ENCODE data around the gene SLC15A3. TPM values are rescaled to one million over a fixed set of nuclear protein-coding genes. Genes with fewer than 3 reads are reported as not detected.

SLC15A3 gene
- total RNA-seq, 1 experiment from 2014 or later, result 10.2 TPM

DNA sequence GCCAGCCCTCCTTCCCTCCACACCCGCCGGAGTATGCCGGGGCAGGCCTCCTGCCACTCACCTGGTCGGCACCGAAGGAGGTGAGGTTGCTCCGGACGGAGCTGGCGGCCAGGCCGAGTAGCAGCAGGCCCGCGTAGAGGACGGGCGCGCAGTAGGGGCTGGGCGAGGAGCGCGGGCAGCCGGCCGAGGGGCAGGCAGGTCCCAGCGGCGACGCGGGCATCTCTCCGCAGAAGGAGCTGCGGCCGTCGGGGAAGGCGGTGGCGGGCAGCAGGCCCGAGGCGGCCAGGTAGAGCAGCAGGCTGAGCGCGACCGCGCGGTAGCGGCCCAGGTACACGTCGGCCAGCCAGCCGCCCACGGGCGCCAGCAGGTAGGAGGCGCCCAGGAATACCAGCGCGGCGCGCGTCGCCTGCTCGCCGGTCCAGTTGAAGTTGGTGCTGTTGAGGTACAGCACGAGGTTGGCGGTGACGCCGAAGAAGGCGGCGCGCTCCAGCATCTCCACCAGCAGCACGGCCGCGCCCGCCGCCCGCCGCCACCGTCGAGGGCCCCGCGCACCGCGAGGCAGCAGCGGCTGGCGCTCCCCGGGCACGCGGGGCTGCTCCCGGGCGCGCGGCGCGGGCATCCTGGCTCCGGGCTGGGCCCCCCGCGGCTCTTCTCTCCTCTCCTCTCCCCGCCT is 907 bp downstream of the SLC15A3 start (continued):
- peak; percentile 68; the same call in 1 of the 2 replicates for TF ChIP-seq MYBL2 (CRISPR knock-in tag; IDR thresholded peaks at IDR 0.05)
- no peak for TF ChIP-seq MXD4 (CRISPR knock-in tag; IDR thresholded peaks at IDR 0.05; ENCODE audit: borderline replicate concordance)
- TF ChIP-seq CBFB (CRISPR knock-in tag; IDR thresholded peaks at IDR 0.05; ENCODE audit: low read depth), result no peak
- TF ChIP-seq ATF3 (CRISPR knock-in tag; conservative IDR thresholded peaks at IDR 0.05), result no peak
- TF ChIP-seq TEAD1 (CRISPR knock-in tag; IDR thresholded peaks at IDR 0.05), result peak; percentile 91
- no peak for TF ChIP-seq ATF1 (CRISPR knock-in tag; IDR thresholded peaks at IDR 0.05)
- peak; percentile 86 for TF ChIP-seq ZBTB21 (CRISPR knock-in tag; IDR thresholded peaks at IDR 0.05; ENCODE audit: borderline replicate concordance)
- 0 out of 2 replicates have a peak, but pooled peaks have one; percentile 68 for TF ChIP-seq ELF4 (CRISPR knock-in tag; IDR thresholded peaks at IDR 0.05; ENCODE audit: low read depth)
- no peak for TF ChIP-seq IRF2 (CRISPR knock-in tag; IDR thresholded peaks at IDR 0.05; ENCODE audit: borderline replicate concordance, low read depth)
- TF ChIP-seq ZNF121 (CRISPR knock-in tag; IDR thresholded peaks at IDR 0.05), result no peak
- no peak for TF ChIP-seq AFF4 (CRISPR knock-in tag; IDR thresholded peaks at IDR 0.05; ENCODE audit: borderline replicate concordance)
- peak; percentile 77; the same call in 1 of the 2 replicates for TF ChIP-seq RELA (CRISPR knock-in tag; IDR thresholded peaks at IDR 0.05; ENCODE audit: borderline replicate concordance)
- TF ChIP-seq NFATC4 (CRISPR knock-in tag; IDR thresholded peaks at IDR 0.05), result no peak
- TF ChIP-seq FOXJ3 (CRISPR knock-in tag; IDR thresholded peaks at IDR 0.05; ENCODE audit: borderline replicate concordance), result no peak
- TF ChIP-seq, protein P1, sequence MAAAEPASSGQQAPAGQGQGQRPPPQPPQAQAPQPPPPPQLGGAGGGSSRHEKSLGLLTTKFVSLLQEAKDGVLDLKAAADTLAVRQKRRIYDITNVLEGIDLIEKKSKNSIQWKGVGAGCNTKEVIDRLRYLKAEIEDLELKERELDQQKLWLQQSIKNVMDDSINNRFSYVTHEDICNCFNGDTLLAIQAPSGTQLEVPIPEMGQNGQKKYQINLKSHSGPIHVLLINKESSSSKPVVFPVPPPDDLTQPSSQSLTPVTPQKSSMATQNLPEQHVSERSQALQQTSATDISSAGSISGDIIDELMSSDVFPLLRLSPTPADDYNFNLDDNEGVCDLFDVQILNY (CRISPR knock-in tag; IDR thresholded peaks at IDR 0.05), result peak; percentile 27; the same call in 1 of the 2 replicates
- no peak for TF ChIP-seq HMGA2 (CRISPR knock-in tag; IDR thresholded peaks at IDR 0.05)
- TF ChIP-seq PRRX2 (CRISPR knock-in tag; IDR thresholded peaks at IDR 0.05), result no peak
- TF ChIP-seq FOXP1 (CRISPR knock-in tag; IDR thresholded peaks at IDR 0.05; ENCODE audit: borderline replicate concordance), result peak; percentile 93
- peak; percentile 86 for TF ChIP-seq ZNF232 (CRISPR knock-in tag; IDR thresholded peaks at IDR 0.05)
- TF ChIP-seq, protein P2, sequence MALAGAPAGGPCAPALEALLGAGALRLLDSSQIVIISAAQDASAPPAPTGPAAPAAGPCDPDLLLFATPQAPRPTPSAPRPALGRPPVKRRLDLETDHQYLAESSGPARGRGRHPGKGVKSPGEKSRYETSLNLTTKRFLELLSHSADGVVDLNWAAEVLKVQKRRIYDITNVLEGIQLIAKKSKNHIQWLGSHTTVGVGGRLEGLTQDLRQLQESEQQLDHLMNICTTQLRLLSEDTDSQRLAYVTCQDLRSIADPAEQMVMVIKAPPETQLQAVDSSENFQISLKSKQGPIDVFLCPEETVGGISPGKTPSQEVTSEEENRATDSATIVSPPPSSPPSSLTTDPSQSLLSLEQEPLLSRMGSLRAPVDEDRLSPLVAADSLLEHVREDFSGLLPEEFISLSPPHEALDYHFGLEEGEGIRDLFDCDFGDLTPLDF (CRISPR knock-in tag; IDR thresholded peaks at IDR 0.05), result no peak; the same call in 1 of the 2 replicates
- TF ChIP-seq ZNF671 (CRISPR knock-in tag; IDR thresholded peaks at IDR 0.05), result no peak
- TF ChIP-seq SMAD3 (CRISPR knock-in tag; IDR thresholded peaks at IDR 0.05; ENCODE audit: borderline replicate concordance), result peak; percentile 89
- TF ChIP-seq ZNF396 (CRISPR knock-in tag; IDR thresholded peaks at IDR 0.05; ENCODE audit: borderline replicate concordance), result no peak
- no peak; the same call in 1 of the 2 replicates for TF ChIP-seq STAT6 (CRISPR knock-in tag; conservative IDR thresholded peaks at IDR 0.05; ENCODE audit: low read depth)
- TF ChIP-seq, protein P3, sequence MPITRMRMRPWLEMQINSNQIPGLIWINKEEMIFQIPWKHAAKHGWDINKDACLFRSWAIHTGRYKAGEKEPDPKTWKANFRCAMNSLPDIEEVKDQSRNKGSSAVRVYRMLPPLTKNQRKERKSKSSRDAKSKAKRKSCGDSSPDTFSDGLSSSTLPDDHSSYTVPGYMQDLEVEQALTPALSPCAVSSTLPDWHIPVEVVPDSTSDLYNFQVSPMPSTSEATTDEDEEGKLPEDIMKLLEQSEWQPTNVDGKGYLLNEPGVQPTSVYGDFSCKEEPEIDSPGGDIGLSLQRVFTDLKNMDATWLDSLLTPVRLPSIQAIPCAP (CRISPR knock-in tag; IDR thresholded peaks at IDR 0.05), result peak; percentile 91
- peak; percentile 91; the same call in 1 of the 2 replicates for TF ChIP-seq MAX (CRISPR knock-in tag; IDR thresholded peaks at IDR 0.05)
- TF ChIP-seq ZBTB43 (CRISPR knock-in tag; IDR thresholded peaks at IDR 0.05), result no peak
